ENCODE results near the gene SLC16A2.
A peak's percentile ranks its signal among the peaks of the same experiment; 100 is the strongest.

SLC16A2 gene

GRCh38 chrX:74421036-74421739 lies at the start of gene SLC16A2:
TSS of gene SLC16A2 (plus strand) at chrX:74421493. CDS start at chrX:74421638, 145 bp downstream.
- DNase-seq: peak; percentile 83

GRCh38 chrX:74372272-74372671 lies 49.0 kb upstream of the SLC16A2 start:
- DNase-seq: no peak

- no peak for DNase-seq
These were observed 44.0 kb upstream of the SLC16A2 start for GRCh38 chrX:74377282-74377681.

- peak; percentile 56 for DNase-seq
These were observed 38.7 kb upstream of the SLC16A2 start for GRCh38 chrX:74382613-74383012.

GRCh38 chrX:74383611-74384010 lies 37.7 kb upstream of the SLC16A2 start:
- peak; percentile 47 for DNase-seq

GRCh38 chrX:74389016-74389722 lies 32.1 kb upstream of the SLC16A2 start:
- no peak for DNase-seq

- DNase-seq: no peak
These were observed 25.7 kb upstream of the SLC16A2 start for GRCh38 chrX:74395556-74395955.

GRCh38 chrX:74405973-74406489 lies 15.3 kb upstream of the SLC16A2 start:
- no peak for DNase-seq

GRCh38 chrX:74408304-74408703 lies 13.0 kb upstream of the SLC16A2 start:
- DNase-seq: no peak

- no peak for DNase-seq
These were observed 1.5 kb upstream of the SLC16A2 start for GRCh38 chrX:74419864-74420195.

GRCh38 chrX:74420196-74421035 lies 877 bp upstream of the SLC16A2 start:
- DNase-seq: peak; percentile 57

- DNase-seq: no peak
These were observed 553 bp downstream of the SLC16A2 start for GRCh38 chrX:74421740-74422352.

GRCh38 chrX:74422576-74423288 lies 1.4 kb downstream of the SLC16A2 start:
- DNase-seq: peak; percentile 49

- DNase-seq: no peak
These were observed 2.2 kb downstream of the SLC16A2 start for GRCh38 chrX:74423289-74423998.

- no peak for DNase-seq
These were observed 4.8 kb downstream of the SLC16A2 start for GRCh38 chrX:74426071-74426470.

GRCh38 chrX:74426615-74427014 lies 5.3 kb downstream of the SLC16A2 start:
- no peak for DNase-seq

- DNase-seq: no peak
These were observed 10.5 kb downstream of the SLC16A2 start for GRCh38 chrX:74431797-74432196.

GRCh38 chrX:74434336-74434735 lies 13.0 kb downstream of the SLC16A2 start:
- DNase-seq: no peak

- DNase-seq: no peak
These were observed 16.2 kb downstream of the SLC16A2 start for GRCh38 chrX:74437530-74437929.

GRCh38 chrX:74438764-74439163 lies 17.5 kb downstream of the SLC16A2 start:
- DNase-seq: no peak

- no peak for DNase-seq
These were observed 23.8 kb downstream of the SLC16A2 start for GRCh38 chrX:74445099-74445498.

- no peak for DNase-seq
These were observed 25.6 kb downstream of the SLC16A2 start for GRCh38 chrX:74446876-74447275.

All from fibroblast of skin of right quadriceps (primary cell).